ENCODE results near the gene NKX2-1.
"Not testable (repeated sequence)": the region's sequence is repeated elsewhere in the genome, so short reads cannot be mapped to it uniquely, and the experiment has no call there.

DNA sequence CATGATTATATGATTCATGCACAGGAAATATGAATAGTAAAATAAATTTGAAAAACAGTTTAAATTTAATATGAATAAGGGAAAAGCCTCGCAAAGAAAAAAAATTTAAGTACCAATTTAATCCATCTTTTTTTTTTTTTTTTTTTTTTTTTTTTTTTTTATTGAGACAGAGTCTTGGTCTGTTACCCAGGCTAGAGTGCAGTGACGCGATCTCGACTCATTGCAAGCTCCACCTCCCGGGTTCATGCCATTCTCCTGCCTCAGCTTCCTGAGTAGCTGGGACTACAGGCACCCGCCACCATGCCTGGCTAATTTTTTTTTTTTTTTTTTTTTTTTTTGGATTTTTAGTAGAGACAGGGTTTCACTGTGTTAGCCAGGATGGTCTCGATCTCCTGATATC is 44.0 kb downstream of the NKX2-1 start:
- TF ChIP-seq, protein P1, sequence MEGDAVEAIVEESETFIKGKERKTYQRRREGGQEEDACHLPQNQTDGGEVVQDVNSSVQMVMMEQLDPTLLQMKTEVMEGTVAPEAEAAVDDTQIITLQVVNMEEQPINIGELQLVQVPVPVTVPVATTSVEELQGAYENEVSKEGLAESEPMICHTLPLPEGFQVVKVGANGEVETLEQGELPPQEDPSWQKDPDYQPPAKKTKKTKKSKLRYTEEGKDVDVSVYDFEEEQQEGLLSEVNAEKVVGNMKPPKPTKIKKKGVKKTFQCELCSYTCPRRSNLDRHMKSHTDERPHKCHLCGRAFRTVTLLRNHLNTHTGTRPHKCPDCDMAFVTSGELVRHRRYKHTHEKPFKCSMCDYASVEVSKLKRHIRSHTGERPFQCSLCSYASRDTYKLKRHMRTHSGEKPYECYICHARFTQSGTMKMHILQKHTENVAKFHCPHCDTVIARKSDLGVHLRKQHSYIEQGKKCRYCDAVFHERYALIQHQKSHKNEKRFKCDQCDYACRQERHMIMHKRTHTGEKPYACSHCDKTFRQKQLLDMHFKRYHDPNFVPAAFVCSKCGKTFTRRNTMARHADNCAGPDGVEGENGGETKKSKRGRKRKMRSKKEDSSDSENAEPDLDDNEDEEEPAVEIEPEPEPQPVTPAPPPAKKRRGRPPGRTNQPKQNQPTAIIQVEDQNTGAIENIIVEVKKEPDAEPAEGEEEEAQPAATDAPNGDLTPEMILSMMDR (IDR thresholded peaks at IDR 0.05; ENCODE audit: extremely low read depth in 1 of 2, insufficient read depth in 1 of 2, low read depth in 1 of 2, low read length in 2 of 2): not testable (repeated sequence)
- TF ChIP-seq, protein P2, sequence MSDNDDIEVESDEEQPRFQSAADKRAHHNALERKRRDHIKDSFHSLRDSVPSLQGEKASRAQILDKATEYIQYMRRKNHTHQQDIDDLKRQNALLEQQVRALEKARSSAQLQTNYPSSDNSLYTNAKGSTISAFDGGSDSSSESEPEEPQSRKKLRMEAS (IDR thresholded peaks at IDR 0.05; ENCODE audit: insufficient read depth, insufficient read length): not testable (repeated sequence)
- TF ChIP-seq POLR2A (IDR thresholded peaks at IDR 0.05; ENCODE audit: low read depth, low read length): not testable (repeated sequence)
